G401.6 (cell line): Measurements from ENCODE around the gene OR7A10.
A peak's percentile ranks its signal among the peaks of the same experiment; 100 is the strongest.

Source experiments
- FAIRE-seq: peaks from 2 replicates; lab custom pipeline; 2012; peaks lifted over from hg19 to GRCh38; lab: Jason Lieb, UNC

Gene OR7A10

GRCh38 chr19:14848822-14849221, at the start of gene OR7A10:
Gene OR7A10 (minus strand): TSS chr19:14848922. CDS start chr19:14841877, 7,045 bp downstream.
- FAIRE-seq: no peak

DNA sequence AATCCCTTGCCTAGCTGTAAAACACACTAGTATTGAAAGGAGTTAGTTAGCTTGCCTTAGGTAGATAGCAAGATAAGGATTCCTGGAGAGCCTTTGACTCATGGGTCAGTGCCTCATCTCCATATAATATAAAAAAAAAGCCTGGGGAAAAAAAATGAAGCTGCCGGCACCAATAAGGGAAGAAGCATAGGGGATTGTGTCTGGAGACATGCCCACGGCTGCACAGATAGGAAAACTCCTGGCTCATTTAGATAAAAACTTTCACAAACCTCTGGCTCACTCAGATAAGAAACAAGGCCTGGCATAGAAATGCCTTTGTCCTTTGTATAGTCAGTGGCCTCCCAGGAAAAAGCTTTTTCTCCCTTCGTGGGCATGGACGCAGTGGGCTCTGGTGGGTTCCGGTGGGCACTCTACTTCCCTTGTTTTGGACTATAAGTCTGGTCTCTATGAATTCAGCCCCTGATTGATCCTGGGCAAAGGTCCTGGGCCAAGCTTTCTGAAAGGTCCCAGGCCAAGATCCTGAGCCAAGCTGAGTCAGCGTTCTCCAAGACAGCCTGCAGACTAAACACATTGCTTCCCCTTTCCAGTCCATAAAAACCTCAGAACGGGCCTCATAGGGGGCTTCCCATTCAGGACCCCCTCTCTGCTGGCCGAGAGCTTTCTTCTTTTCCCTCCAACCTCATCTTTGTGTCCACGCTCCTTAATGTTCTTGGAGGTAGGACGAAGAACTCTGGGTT, 42.1 kb upstream of the OR7A10 start:
- no peak for FAIRE-seq

DNA sequence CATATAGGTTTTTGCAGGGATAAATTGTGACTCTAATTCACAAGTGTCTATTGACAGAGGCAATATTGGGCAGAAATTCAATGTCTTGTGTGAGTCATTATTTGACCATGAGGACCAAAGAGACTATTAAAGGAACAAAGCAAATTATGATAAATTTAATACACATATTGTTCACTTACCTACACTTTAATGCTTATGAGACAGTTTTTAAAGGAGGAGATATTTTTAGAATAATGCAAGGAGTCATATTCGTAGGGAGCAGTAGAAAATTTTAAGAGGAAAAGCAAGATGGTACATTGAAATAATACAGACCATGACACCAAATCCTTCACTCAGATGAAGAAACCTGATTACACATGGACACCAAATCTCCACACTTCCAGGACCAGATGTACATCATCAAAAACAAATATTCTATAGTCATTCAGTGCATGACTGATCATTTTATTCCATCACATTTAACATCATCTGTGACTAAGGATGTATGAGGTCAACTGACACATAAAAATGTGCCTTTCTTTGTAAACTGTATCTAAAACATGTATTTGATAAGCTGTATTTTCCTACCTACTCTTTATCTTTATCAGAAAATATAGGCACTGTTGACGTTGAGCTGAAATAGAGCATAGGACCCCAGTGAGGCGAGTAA, 41.4 kb upstream of the OR7A10 start:
- no peak for FAIRE-seq

DNA sequence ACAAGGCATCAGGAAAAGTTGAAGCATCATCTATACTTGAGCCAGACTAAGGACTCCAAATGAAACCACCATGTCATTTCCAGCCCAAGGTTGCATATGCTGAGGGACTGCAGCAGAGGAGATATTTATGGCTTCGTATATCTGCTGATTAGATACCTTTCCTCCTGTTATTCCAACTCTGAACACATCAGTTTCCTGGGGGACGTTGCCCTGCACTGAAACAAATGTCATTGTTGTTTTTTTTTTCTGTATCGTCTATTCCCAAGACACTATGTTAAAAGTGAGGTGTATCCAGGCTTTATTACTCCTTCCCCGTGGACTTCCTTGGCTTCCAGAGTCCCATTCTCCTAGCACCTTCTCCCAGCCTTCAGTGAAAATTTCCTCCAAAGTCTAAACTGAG, 37.3 kb upstream of the OR7A10 start, which contains the start of gene OR7A17:
Gene OR7A17 (minus strand): TSS at position 101 of the 400 bp plus-strand sequence. CDS start 4,777 bp downstream, outside the sequence.
- FAIRE-seq: no peak

GRCh38 chr19:14871619-14872230, 23.0 kb upstream of the OR7A10 start:
- peak; percentile 87 for FAIRE-seq

- no peak for FAIRE-seq
Measured at GRCh38 chr19:14868497-14868896, 19.8 kb upstream of the OR7A10 start.

GRCh38 chr19:14843578-14843977, 5.1 kb downstream of the OR7A10 start:
- FAIRE-seq: no peak

- FAIRE-seq: no peak
Measured at GRCh38 chr19:14843169-14843568, 5.6 kb downstream of the OR7A10 start.

DNA sequence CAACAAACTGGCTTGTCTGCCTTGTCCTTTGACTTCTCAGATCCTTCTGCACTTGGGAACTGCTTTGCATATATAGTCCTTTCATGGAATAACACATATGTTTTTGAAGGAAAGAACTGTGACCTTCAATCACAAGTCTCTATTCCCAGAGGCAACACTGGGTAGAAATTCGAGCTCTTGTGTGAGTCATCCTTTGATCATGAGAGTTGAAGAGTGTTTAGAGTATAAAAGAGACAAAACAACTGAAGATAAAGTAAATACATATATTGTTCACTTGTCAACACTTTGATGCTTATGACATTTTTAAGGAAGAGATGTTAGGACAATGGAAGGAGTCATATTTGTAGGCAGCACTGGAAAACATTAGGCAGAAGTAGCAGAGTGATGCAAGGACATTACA, 8.5 kb downstream of the OR7A10 start:
- FAIRE-seq: no peak

- no peak for FAIRE-seq
Measured at GRCh38 chr19:14837391-14837790, 11.3 kb downstream of the OR7A10 start.

GRCh38 chr19:14835011-14835410, 13.7 kb downstream of the OR7A10 start, which contains the start of the genes OR7A5 and OR7C1:
Gene OR7A5 (minus strand): TSS chr19:14835185. CDS start chr19:14828241, 6,944 bp downstream.
Gene OR7C1 (minus strand): TSS chr19:14835185. CDS start chr19:14800136, 35,049 bp downstream.
- no peak for FAIRE-seq

DNA sequence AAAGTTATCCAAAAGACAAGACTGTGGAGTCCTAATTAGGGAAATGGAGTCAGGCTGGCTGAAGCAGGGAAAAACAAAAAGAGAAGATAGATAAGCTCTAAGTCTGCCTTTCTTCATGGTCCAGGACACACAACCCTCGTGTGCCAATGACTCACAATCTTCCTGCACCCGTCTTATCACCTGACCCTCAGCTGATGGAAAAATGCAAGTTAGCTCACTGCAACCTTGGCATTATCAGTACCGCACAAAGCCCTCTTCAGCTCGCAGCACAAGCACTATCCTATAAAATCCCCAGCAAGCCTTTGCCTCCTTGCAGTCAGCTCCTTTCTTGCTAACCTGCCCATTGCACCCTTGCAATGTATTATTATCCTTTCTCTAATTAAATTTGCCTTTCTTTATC, 18.0 kb downstream of the OR7A10 start:
- FAIRE-seq: no peak

DNA sequence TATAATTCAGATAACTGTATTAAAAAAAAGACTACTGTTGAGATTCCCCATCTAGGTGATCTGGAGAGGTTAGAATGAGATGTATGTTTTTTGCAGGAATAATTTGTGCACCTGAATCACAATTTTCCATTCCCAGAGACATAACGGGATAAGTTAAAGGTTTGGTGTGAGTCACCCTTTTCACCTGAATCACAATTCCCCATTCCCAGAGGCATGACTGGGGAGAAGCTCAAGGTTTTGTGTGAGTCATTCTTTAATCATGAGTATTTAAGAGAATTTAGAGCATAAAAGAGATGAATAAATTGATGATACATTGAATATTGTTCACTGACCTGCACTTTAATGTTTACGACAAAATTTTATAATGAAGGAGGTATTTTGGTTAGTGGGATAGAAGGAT, 22.7 kb downstream of the OR7A10 start:
- no peak for FAIRE-seq

DNA sequence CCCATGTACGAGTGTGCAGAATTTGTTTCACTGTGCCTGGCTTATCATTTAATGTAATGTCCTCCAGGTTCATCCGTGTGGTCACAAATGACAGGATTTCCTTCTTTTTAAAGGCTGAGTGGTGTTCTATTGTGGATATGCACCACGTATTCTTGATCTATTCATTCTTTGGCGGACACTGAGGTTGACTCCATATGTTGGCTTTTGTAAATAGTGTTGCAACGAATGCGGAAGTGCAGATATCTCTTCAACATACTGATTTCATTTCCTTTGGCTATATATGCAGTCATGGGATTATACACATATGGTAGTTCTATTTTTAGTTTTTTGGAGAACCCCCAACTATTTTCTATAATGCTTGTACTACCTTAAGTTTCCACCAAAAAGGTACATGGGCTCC, 26.8 kb downstream of the OR7A10 start:
- no peak for FAIRE-seq

DNA sequence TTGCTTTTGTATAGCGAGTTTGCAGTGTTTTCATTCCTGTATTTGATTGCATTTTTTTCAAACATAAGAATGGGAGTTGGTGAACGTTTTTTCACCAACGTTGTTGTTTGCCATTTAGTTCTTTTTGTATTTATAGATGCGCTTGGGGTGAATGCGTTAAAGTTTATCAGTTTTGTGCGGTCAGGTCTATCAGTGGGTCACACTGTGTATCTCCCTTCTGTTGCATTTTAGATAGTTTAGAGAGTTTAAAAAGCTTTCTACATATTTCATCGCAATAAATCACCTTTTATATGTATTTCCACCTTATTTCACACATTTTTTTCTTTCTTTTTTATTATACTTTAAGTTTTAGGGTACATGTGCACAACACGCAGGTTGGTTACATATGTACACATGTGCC, 30.1 kb downstream of the OR7A10 start:
- no peak for FAIRE-seq

DNA sequence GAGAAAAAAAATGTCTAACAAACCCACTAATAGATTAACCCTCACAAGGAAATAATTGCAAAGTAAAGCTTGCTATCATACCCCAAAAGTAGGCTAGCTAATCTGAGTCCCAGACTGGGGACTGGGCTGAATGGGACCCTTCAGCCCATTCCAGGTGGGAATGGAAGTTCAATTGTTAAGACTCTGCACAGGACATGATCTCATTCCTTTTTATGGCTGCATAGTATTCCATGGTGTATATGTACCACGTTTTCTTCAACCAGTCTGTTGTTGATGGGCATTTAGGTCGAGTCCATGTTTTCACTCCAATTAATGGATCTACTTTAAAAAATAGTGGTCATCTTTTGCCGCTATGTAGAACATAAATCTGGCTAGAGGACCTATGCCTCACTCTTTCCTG, 31.7 kb downstream of the OR7A10 start:
- no peak for FAIRE-seq

GRCh38 chr19:14814982-14815652, 33.6 kb downstream of the OR7A10 start:
- FAIRE-seq: no peak

- no peak for FAIRE-seq
Measured at GRCh38 chr19:14809272-14810057, 39.3 kb downstream of the OR7A10 start.

- FAIRE-seq: no peak
Measured at GRCh38 chr19:14804765-14805164, 44.0 kb downstream of the OR7A10 start.

DNA sequence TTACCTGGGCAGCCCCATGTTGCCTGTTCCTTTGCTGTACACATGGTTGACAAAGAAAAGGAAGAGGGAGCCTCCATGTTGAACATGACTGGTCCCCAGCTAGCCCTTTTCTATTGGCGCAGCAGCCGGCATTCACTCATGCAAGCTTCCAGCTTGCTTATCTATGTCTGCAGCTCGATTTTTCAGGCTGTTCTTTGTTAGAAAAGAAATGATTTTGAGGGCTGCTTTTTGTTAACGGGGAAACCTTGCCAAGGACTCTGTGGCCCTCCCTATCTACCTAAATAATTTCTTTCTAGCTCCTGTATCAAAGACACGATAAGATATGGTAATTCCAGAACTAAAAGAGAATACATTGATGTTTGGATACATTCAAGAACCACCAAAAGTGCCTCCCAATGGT, 50.0 kb downstream of the OR7A10 start:
- no peak for FAIRE-seq

GRCh38 chr19:14796021-14796420, 52.7 kb downstream of the OR7A10 start:
- FAIRE-seq: no peak
